ENCODE data around the gene OSCP1. TPM values are rescaled to one million over a fixed set of nuclear protein-coding genes. Genes with fewer than 3 reads are reported as not detected.

Gene OSCP1
- total RNA-seq, 1 experiment from 2014 or later, result 5.5 TPM

DNA sequence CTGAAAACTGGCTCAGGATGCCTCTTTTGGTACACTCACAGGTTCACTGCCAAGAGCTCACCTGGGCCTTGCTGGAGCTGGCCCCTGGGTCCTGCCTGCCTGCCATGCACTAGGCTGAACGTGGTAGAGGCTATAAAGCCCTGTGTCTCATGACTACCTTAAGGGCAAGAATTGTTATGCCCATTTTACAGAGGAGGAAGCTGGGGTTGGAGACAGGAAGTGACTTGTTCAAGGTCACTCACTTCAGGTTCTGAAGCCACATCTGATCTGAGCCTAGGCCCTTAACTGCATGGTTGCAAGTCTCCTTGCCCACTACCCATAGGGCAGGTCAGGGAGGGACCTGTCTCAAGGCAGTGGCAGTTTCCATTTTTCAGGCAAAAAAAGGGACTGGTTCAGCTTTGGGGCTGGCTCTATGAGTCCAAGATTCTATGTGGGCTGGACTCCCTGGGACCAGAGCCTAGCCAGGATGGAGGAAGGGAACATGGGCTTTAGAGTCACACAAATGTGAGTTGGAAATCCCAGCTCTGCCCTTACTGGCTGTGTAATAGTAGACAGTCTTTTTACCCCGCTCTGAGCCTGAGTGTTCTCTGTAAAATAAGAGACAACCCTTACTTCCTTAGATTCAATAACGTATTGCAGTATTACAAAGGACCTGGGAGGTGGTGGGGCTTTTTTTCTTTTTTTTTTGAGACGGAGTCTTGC lies 72.3 kb downstream of the OSCP1 start:
- POLR2A ChIA-PET, result no interaction called here

DNA sequence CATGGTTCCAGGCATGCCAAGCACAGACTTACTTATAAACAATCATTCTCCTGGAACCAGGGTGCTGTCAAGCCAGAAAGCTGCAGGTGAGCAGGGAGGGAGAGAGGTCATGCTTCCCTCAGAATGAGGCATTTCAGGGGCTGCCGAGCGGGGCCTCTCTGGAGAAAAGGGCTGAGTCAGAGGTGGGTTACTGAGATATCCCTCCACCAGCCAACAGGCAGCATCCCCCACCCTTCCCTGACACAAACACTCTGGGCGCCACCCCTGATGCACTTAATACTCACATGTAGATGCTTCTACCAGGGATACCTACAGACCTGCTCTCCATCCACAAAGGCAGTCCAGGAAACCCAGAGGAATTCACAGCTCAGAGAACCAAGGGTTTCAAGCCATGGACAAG lies 77.6 kb downstream of the OSCP1 start:
- intact Hi-C loops (cut with micrococcal nuclease; ENCODE audit: unreplicated experiment) (no loop called here), in situ Hi-C loops (cut with HindIII; ENCODE audit: low pct_unique_long_range_greater_than_20kb, low sequenced_read_pairs) (no loop called here)
- ATAC-seq (no peak), DNase-seq (ENCODE audit: low read depth, low spot score) (no peak)
- H3K4me1 ChIP-seq (ENCODE audit: control insufficient read depth, insufficient read depth, low read length), result peaks cover 73% of the 10 kb centered on the region
- no peaks in the 10 kb centered on the region for H3K36me3 ChIP-seq (ENCODE audit: control insufficient read depth, insufficient read depth, low read length)
- H3K9me3 ChIP-seq (ENCODE audit: control insufficient read depth, insufficient read depth, low read depth, low read length), result no peaks in the 10 kb centered on the region
- H3K27me3 ChIP-seq (ENCODE audit: control insufficient read depth, insufficient read depth, low read length), result no peaks in the 10 kb centered on the region
- TF ChIP-seq TCF7L2 (IDR thresholded peaks at IDR 0.05; ENCODE audit: low read depth, low read length), result no peak
- TF ChIP-seq, protein P1, sequence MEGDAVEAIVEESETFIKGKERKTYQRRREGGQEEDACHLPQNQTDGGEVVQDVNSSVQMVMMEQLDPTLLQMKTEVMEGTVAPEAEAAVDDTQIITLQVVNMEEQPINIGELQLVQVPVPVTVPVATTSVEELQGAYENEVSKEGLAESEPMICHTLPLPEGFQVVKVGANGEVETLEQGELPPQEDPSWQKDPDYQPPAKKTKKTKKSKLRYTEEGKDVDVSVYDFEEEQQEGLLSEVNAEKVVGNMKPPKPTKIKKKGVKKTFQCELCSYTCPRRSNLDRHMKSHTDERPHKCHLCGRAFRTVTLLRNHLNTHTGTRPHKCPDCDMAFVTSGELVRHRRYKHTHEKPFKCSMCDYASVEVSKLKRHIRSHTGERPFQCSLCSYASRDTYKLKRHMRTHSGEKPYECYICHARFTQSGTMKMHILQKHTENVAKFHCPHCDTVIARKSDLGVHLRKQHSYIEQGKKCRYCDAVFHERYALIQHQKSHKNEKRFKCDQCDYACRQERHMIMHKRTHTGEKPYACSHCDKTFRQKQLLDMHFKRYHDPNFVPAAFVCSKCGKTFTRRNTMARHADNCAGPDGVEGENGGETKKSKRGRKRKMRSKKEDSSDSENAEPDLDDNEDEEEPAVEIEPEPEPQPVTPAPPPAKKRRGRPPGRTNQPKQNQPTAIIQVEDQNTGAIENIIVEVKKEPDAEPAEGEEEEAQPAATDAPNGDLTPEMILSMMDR (IDR thresholded peaks at IDR 0.05), result no peak
- TF ChIP-seq POLR2AphosphoS5 (IDR thresholded peaks at IDR 0.05; ENCODE audit: low read depth, low read length), result no peak
- TF ChIP-seq SIN3A (IDR thresholded peaks at IDR 0.05; ENCODE audit: borderline replicate concordance, insufficient read depth, low read depth, low read length), result no peak
- TF ChIP-seq, protein P2, sequence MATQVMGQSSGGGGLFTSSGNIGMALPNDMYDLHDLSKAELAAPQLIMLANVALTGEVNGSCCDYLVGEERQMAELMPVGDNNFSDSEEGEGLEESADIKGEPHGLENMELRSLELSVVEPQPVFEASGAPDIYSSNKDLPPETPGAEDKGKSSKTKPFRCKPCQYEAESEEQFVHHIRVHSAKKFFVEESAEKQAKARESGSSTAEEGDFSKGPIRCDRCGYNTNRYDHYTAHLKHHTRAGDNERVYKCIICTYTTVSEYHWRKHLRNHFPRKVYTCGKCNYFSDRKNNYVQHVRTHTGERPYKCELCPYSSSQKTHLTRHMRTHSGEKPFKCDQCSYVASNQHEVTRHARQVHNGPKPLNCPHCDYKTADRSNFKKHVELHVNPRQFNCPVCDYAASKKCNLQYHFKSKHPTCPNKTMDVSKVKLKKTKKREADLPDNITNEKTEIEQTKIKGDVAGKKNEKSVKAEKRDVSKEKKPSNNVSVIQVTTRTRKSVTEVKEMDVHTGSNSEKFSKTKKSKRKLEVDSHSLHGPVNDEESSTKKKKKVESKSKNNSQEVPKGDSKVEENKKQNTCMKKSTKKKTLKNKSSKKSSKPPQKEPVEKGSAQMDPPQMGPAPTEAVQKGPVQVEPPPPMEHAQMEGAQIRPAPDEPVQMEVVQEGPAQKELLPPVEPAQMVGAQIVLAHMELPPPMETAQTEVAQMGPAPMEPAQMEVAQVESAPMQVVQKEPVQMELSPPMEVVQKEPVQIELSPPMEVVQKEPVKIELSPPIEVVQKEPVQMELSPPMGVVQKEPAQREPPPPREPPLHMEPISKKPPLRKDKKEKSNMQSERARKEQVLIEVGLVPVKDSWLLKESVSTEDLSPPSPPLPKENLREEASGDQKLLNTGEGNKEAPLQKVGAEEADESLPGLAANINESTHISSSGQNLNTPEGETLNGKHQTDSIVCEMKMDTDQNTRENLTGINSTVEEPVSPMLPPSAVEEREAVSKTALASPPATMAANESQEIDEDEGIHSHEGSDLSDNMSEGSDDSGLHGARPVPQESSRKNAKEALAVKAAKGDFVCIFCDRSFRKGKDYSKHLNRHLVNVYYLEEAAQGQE (IDR thresholded peaks at IDR 0.05; ENCODE audit: insufficient read depth in 1 of 2, low read depth in 2 of 2, low read length in 1 of 2), result no peak
- H3K27ac ChIP-seq (ENCODE audit: low read length), result peak overlapping the region; percentile 98
- no peak overlapping the region for H3K4me3 ChIP-seq (ENCODE audit: low read depth in 2 of 2, low read length in 2 of 2)
- POLR2A ChIA-PET, result interaction anchor here (0.7 to 0.8 kb wide), 2 partner anchors 12 to 215 kb away, joined by 3 to 16 read pairs; no protein-coding TSS in a partner anchor
- CTCF ChIA-PET, result no interaction called here
- BruUV-seq (replicated peaks), result no TSS peak

More for the DNA sequence above, 72.3 kb downstream of the OSCP1 start:
- in situ Hi-C loops (cut with HindIII; ENCODE audit: low pct_unique_long_range_greater_than_20kb, low sequenced_read_pairs) (no loop called here), intact Hi-C loops (cut with micrococcal nuclease; ENCODE audit: unreplicated experiment) (no loop called here)
- Histone ChIP-seq H3K27me3 (ENCODE audit: control insufficient read depth, insufficient read depth, low read length) (no peaks in the 10 kb centered on the region), H3K27ac (ENCODE audit: low read length) (peak overlapping the region; percentile 78), H3K4me1 (ENCODE audit: control insufficient read depth, insufficient read depth, low read length) (peaks cover 64% of the 10 kb centered on the region), H3K9me3 (ENCODE audit: control insufficient read depth, insufficient read depth, low read depth, low read length) (no peaks in the 10 kb centered on the region), H3K4me3 (ENCODE audit: low read depth in 2 of 2, low read length in 2 of 2) (no peak overlapping the region), H3K36me3 (ENCODE audit: control insufficient read depth, insufficient read depth, low read length) (no peaks in the 10 kb centered on the region)
- CTCF ChIA-PET, result interaction anchor here (1.0 kb wide), 1 partner anchor 9 kb away, joined by 3 read pairs; no protein-coding TSS in a partner anchor
- no TSS peak for BruUV-seq (replicated peaks)
- ATAC-seq (no peak), DNase-seq (ENCODE audit: low read depth, low spot score) (no peak)
- no peak for TF ChIP-seq TCF7L2 (IDR thresholded peaks at IDR 0.05; ENCODE audit: low read depth, low read length)
